Measurements from ENCODE around the gene ATP2B1.

ATP2B1 gene

GRCh38 chr12:89650239-89650638 is 58.4 kb downstream of the ATP2B1 start:
- DNase-seq = no peak

GRCh38 chr12:89649820-89650219 is 58.8 kb downstream of the ATP2B1 start:
- DNase-seq = no peak

DNA sequence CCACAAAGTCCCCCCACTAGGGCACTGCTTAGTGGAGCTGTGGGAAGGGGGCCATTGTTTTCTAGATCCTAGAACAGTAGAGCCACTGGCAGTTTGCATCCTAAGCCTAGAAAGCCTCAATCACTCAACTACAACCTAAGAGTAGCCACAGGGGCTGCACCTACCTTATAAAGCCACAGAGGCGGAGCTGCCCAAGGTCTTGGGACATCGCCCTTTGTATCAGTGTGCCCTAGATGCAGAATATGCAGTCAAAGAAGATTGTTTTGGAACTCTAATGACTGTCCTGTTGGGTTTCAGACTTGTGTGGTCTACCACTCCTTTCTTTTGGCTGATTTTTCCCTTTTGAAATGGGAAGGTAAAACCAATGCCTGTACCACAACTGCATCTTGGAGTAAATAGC is 59.5 kb downstream of the ATP2B1 start:
- no peak for DNase-seq

GRCh38 chr12:89648211-89648930 is 60.3 kb downstream of the ATP2B1 start:
- DNase-seq = no peak

DNA sequence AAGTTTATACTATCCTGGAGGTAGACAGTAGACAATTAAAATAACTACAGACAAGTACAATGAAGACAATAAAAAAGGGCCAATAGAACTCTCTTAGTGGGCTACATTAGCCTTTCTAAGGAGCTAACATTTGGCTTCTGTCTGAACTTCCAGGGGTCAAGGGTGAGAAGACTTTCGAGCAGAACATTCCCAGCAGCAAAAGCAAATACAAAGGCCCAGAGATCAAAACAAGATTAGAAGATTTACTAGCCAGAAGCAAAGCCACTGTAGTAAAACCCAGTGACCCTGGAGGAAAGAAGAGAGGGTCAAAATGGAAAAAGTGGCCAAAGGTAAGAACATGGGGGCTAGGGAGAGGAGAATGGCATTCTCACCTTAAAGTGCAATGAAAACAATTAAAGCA is 63.2 kb downstream of the ATP2B1 start:
- DNase-seq = no peak

DNA sequence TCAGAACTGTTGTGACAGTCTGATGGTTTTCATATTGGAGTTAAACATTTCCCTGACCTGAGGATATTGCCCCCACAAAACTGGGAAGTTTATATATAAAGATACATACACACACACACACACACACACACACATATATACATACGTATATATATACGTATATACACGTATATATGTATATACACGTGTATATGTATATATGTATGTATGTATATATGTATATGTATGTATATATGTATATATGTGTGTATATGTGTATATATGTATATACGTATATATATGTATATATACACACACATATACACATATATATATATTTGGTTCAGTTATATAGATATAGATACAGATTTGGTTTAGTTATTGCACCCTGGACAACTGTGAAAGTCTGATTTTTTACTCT is 65.7 kb downstream of the ATP2B1 start:
- no peak for DNase-seq

- no peak for DNase-seq
Measured at GRCh38 chr12:89636776-89637160, 71.9 kb downstream of the ATP2B1 start.

DNA sequence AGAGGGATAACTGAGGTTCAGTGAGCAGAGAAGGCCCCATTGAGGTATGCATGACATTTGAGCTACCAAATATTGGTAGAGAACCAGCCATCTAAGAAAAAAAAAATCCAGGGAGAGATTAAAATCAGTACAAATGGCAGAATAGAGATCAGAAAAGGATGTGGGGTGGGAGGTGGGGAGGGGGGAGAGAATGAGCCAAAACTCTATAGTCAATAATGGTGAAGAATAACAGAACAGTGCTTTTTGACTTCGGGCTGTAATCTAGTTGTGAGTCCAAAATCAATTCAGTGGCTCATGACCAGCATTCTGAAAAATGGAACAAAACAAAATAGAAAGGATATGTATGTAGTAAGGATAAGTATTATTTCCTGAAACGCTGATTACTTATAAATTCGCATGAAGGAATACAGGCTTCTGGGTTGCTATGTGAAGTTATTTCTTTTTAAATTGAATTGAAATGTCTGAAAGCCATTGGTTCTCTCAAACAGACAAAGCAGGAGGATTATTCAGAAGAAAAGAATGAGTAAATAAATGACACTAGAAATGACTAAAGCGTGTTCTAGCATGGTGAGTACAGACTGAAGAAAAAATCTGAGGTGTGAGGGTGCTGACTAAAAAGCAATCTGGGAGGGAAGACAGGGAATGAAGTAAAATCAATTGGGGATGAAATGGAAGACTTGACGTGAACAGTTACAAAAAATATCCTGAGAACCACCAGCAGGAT is 72.4 kb downstream of the ATP2B1 start:
- no peak for DNase-seq

DNA sequence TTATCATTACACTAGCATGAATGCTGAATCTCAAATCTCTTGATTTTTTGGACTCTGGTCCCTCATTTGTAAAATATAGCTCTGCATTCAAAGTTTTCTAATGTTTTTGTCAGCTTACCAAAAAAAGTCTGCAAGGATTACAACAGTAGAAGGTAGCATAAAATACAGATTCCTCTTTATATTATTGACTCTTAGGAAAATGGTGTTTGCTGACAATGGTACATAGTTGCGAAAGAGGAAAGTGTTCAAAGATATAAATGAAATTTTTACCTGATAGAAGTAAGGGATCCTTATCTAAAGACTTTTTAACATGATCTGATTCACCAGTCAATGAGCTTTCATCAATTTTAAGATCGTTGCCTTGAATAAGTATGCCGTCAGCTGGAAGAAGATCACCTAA is 74.1 kb downstream of the ATP2B1 start:
- no peak for DNase-seq

DNA sequence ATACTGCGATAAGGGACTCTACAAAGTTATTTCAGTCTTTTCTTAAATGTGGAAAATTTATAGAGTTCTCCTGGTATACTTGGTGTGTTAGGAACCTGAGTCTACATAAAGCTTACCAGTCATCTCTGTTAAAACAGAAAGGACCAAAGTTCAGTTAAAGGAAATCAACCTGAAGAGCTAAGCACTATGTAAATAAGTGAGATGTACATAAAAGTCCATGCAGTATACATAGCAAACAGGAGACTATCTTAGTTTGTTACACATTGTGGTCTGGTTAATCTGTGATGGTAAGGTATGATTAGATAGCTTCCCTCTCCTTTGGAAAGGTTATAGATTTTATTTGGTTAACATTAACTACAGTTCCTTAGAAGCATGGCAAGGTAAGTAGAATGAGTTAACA is 75.9 kb downstream of the ATP2B1 start:
- DNase-seq = no peak

- DNase-seq = no peak
Measured at GRCh38 chr12:89622115-89622514, 86.5 kb downstream of the ATP2B1 start.

DNA sequence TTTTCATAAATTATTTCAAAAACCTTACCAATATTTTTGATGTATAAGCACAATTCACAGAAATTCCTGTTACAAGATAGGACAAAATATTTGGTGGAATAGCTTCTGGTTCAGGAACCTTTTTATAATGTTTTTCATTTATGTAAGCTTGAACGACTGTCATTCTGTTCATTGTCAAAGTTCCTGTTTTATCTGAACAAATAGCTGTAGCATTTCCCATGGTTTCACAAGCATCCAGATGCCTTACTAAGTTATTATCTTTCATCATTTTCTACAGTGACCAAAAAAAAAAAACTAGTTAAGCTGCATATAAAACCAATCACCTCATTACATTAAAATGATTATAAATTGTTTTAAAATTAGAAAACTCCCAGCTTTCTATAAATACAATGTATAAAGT is 87.1 kb downstream of the ATP2B1 start:
- DNase-seq = no peak

- no peak for DNase-seq
Measured at GRCh38 chr12:89619764-89620163, 88.9 kb downstream of the ATP2B1 start.

DNA sequence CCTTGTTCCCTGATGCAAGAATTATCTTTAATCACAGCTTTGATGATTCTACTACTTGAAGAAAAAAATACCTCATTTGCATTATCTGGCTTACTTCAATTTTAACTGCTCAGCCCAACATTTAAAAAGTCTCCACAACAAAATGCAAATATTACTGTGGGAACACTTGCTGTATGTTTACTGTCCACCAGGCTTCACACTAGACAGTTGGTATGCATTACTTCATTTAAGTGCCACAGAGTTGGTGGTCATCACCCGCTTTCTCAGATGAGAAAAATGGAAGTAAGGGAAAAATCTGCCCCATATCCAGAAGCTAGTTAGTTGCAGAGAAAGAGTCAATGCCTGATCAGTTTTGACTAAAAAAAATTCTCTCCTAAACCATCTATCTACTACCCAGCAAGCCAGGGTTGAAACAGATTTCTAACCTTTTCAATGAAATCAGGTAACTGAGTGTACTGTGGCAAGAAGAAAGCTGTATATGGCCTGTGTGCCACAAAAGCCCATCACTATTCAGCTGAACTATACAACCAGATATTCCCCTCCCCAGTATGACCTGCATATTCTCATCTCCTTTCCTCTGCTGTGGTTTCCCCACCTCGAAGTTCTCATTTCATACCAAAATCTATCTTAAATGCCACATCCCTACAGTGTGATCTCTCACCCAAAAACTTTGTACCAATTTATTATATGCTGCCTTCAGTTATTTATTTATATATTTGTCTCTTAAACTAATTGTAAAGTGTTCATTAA is 90.3 kb downstream of the ATP2B1 start:
- no peak for DNase-seq

DNA sequence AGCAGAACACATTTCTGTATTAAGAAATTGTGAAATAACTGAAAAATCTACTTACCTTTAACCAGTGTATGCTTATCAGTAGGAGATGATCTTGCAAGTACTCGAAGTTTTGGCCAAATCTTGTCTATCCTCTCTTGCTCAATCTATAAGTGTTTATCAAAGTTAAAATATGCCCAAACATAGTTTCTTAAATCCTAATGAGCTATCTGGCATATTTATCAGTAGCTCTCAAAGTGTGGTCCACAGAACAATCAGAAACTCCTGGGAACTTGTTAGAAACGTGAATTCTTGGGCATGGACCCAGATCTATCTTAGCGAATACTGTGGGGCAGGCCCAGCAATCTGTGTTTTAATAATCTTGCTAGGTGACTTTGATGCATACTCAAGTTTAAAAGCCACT is 98.3 kb downstream of the ATP2B1 start:
- no peak for DNase-seq

DNA sequence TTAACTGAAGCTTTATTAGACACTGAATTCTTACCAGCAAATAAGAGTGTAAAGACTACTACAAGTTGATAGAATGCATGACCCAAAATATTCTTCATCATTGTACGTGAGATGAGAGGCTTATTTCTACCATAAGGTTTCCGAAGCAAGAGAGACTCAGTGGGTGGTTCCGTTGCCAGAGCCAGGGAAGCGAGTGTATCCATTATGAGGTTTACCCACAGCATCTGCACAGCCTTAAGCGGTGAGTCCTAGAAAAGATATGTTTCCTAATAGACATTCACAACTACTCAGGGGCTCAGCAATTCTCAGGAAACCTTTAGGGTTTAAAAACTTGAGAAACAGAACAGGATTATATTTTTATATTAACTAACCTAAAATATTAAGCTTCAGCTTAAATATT is 105.0 kb downstream of the ATP2B1 start:
- DNase-seq = no peak

GRCh38 chr12:89597770-89598169 is 110.9 kb downstream of the ATP2B1 start:
- no peak for DNase-seq

- no peak for DNase-seq
Measured at GRCh38 chr12:89597210-89597609, 111.4 kb downstream of the ATP2B1 start.

GRCh38 chr12:89593873-89594272 is 114.8 kb downstream of the ATP2B1 start:
- DNase-seq = no peak

- DNase-seq = no peak
Measured at GRCh38 chr12:89593233-89593632, 115.4 kb downstream of the ATP2B1 start.

DNA sequence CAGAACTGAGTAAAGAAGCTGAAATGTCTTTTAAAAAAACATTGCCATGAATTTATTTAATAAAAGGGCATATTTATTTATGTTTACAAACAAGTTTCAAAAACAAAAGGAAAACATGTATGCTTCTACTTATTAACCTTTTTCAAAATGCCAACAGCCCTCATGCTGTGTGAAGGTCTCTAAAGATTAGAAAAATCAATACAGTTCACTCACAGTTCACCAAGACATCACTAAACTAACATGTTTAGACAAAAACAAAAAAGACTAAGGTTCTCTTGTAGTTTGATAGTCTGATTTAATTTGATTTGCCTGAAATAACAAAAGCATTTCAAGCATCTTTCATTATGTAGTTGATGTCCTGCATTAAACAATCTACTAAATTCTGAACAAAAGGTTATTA is 118.9 kb downstream of the ATP2B1 start:
- no peak for DNase-seq

DNA sequence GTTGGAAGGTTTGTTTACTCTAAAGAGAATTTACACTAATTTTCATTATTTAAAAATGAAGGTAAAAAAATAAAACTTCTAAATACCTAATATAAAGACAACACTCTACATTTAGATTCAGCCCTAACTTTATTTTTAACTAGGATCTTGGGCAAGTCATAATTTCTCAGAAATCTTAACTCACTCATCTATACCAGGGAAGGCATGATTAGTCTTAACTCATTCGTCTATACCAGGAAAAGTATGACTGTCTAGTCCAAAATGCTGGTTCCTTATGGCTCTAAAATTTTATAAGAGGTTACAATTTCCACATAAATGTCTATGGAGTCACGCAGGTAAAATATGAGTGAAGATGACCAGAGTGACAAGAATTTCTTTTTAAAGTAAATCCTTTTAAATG is 130.1 kb downstream of the ATP2B1 start:
- no peak for DNase-seq

- no peak for DNase-seq
Measured at GRCh38 chr12:89576572-89577220, 131.9 kb downstream of the ATP2B1 start.

DNA sequence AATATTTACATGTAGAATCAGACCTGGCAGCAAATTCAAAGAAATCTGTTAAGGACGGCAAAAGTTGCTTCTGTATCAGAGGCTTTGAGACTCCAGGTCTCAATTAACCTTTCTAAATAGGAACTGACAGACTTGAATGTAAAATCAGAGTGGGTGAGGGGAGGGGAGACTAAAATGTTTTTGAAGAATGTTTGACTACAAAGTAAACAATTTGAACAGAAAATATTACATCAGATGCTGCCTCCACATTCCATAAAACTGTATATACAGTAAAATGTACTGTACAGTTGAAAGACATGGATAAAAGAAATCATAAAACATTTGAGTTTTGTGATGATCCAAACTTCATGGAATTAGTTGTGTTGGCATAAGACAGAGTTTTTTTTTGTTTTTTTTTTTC is 133.3 kb downstream of the ATP2B1 start:
- no peak for DNase-seq

Measured in activated CD4-positive, alpha-beta T cell treated with anti-CD3 and anti-CD28 coated beads, Interleukin-2, amount 50 U/mL, for 48 hours (primary cell).